ENCODE measurements around the gene KCNN1.

Gene KCNN1

GRCh38 chr19:18017275-18018083 lies 50.6 kb downstream of the KCNN1 start:
- Histone ChIP-seq H3K36me3 (ENCODE audit: control insufficient read depth in 2 of 2, insufficient read depth in 1 of 2, low read length in 2 of 2) (peaks cover 0 to 5% of the 10 kb centered on the region in 2 experiments; a peak in 1 of 3 replicates), H3K4me1 (ENCODE audit: control insufficient read depth, insufficient read depth, low read length) (no peaks in the 10 kb centered on the region), H3K27ac (ENCODE audit: extremely low read depth, low read depth, low read length) (no peak overlapping the region), H3K9me3 (ENCODE audit: control insufficient read depth, insufficient read depth, low read depth, low read length) (no peaks in the 10 kb centered on the region), H3K4me3 (ENCODE audit: low read depth, low read length) (no peak overlapping the region)
- TF ChIP-seq ZNF121 (tag by site-specific recombination; IDR thresholded peaks at IDR 0.05) (peak; percentile 67), KLF8 (tag by site-specific recombination; IDR thresholded peaks at IDR 0.05) (no peak), ZNF600 (tag by site-specific recombination; IDR thresholded peaks at IDR 0.05) (peak; percentile 65; the same call in 1 of the 2 replicates), BCL6B (tag by site-specific recombination; IDR thresholded peaks at IDR 0.05) (no peak)
- CTCF ChIA-PET = interaction anchor here (0.6 to 1.2 kb wide), 3 partner anchors 10 to 61 kb away, joined by 3 to 5 read pairs (median 4); no protein-coding TSS in a partner anchor
- POLR2A ChIA-PET = interaction anchor here (0.7 to 1.5 kb wide), 2 partner anchors 28 to 264 kb away, joined by 3 read pairs; partner anchors contain the start of gene JUND

- ChIA-PET POLR2A (no interaction called here), CTCF (interaction anchor here (0.6 kb wide), 1 partner anchor 13 kb away, joined by 3 read pairs; no protein-coding TSS in a partner anchor)
- TF ChIP-seq EGR2 (tag by site-specific recombination; IDR thresholded peaks at IDR 0.05; ENCODE audit: low read depth) (peak; percentile 30; the same call in 1 of the 2 replicates), SETDB1 (IDR thresholded peaks at IDR 0.05; ENCODE audit: insufficient read length, low read length) (no peak), AEBP2 (tag by site-specific recombination; IDR thresholded peaks at IDR 0.05; ENCODE audit: borderline replicate concordance) (no peak), ZNF623 (tag by site-specific recombination; IDR thresholded peaks at IDR 0.05) (peak; percentile 97), ZFHX2 (tag by site-specific recombination; conservative IDR thresholded peaks at IDR 0.05) (peak; percentile 51)
- no peaks in the 10 kb centered on the region for H3K36me3 ChIP-seq (ENCODE audit: control insufficient read depth in 2 of 2, insufficient read depth in 1 of 2, low read length in 2 of 2)
- H3K9me3 ChIP-seq (ENCODE audit: control insufficient read depth, insufficient read depth, low read depth, low read length) = no peaks in the 10 kb centered on the region
- H3K4me3 ChIP-seq (ENCODE audit: low read depth, low read length) = no peak overlapping the region
- no peak overlapping the region for H3K27ac ChIP-seq (ENCODE audit: extremely low read depth, low read depth, low read length)
- H3K4me1 ChIP-seq (ENCODE audit: control insufficient read depth, insufficient read depth, low read length) = no peaks in the 10 kb centered on the region
These were observed 53.5 kb downstream of the KCNN1 start for GRCh38 chr19:18020212-18021085.

GRCh38 chr19:18021121-18021755 lies 54.3 kb downstream of the KCNN1 start:
- no peaks in the 10 kb centered on the region for H3K4me1 ChIP-seq (ENCODE audit: control insufficient read depth, insufficient read depth, low read length)
- POLR2A ChIA-PET = no interaction called here
- no peaks in the 10 kb centered on the region for H3K9me3 ChIP-seq (ENCODE audit: control insufficient read depth, insufficient read depth, low read depth, low read length)
- CTCF ChIA-PET = interaction anchor here (0.5 to 0.6 kb wide), 2 partner anchors 12 to 136 kb away, joined by 3 read pairs; no protein-coding TSS in a partner anchor
- H3K36me3 ChIP-seq (ENCODE audit: control insufficient read depth in 2 of 2, insufficient read depth in 1 of 2, low read length in 2 of 2) = no peaks in the 10 kb centered on the region
- no peak for TF ChIP-seq ZNF311 (tag by site-specific recombination; IDR thresholded peaks at IDR 0.05; ENCODE audit: borderline replicate concordance)
- no peak for TF ChIP-seq ZNF830 (tag by site-specific recombination; IDR thresholded peaks at IDR 0.05; ENCODE audit: low read depth)
- TF ChIP-seq SCRT2 (tag by site-specific recombination; IDR thresholded peaks at IDR 0.05) = peak; percentile 78
- TF ChIP-seq ZNF398 (tag by site-specific recombination; IDR thresholded peaks at IDR 0.05) = peak; percentile 39; the same call in 1 of the 2 replicates
- H3K4me3 ChIP-seq (ENCODE audit: low read depth, low read length) = no peak overlapping the region
- no peak overlapping the region for H3K27ac ChIP-seq (ENCODE audit: extremely low read depth, low read depth, low read length)

Data from HEK293 (cell line).